ENCODE data around the gene NOL3. TPM values are rescaled to one million over a fixed set of nuclear protein-coding genes. Genes with fewer than 3 reads are reported as not detected.

NOL3 gene
- total RNA-seq, 1 donor from 2014 or later = 110 TPM

DNA sequence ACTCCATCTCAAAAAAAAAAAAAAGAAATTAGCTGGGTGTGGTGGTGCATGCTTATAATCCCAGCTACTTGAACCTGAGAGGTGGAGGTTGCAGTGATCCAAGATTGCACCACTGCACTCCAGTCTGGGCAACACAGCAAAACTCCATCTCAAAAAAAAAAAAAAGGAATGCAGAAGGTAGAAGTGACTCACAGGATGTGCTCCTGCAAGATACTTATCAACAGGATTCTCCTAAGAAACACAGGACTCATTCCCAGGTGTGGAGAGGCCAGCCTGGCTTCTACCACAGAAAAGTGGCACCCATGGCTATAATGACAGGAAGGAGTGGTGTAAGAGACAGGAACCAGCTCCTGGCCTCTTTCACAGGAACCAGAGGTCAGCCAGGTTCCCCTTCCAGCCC is 42.4 kb downstream of the NOL3 start:
- intact Hi-C loops (cut with micrococcal nuclease) = no loop called here
- TF ChIP-seq, protein P1, sequence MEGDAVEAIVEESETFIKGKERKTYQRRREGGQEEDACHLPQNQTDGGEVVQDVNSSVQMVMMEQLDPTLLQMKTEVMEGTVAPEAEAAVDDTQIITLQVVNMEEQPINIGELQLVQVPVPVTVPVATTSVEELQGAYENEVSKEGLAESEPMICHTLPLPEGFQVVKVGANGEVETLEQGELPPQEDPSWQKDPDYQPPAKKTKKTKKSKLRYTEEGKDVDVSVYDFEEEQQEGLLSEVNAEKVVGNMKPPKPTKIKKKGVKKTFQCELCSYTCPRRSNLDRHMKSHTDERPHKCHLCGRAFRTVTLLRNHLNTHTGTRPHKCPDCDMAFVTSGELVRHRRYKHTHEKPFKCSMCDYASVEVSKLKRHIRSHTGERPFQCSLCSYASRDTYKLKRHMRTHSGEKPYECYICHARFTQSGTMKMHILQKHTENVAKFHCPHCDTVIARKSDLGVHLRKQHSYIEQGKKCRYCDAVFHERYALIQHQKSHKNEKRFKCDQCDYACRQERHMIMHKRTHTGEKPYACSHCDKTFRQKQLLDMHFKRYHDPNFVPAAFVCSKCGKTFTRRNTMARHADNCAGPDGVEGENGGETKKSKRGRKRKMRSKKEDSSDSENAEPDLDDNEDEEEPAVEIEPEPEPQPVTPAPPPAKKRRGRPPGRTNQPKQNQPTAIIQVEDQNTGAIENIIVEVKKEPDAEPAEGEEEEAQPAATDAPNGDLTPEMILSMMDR (IDR thresholded peaks at IDR 0.05; ENCODE audit: borderline replicate concordance) = no peak
- Histone ChIP-seq H3K4me3 (no peak overlapping the region), H3K36me3 (no peaks in the 10 kb centered on the region), H3K27ac (replicated peaks) (no peak overlapping the region), H3K27me3 (ENCODE audit: low read depth) (no peaks in the 10 kb centered on the region), H3K9me3 (replicated peaks) (no peaks in the 10 kb centered on the region), H3K4me1 (peaks cover 41% of the 10 kb centered on the region)
- no peak for DNase-seq

DNA sequence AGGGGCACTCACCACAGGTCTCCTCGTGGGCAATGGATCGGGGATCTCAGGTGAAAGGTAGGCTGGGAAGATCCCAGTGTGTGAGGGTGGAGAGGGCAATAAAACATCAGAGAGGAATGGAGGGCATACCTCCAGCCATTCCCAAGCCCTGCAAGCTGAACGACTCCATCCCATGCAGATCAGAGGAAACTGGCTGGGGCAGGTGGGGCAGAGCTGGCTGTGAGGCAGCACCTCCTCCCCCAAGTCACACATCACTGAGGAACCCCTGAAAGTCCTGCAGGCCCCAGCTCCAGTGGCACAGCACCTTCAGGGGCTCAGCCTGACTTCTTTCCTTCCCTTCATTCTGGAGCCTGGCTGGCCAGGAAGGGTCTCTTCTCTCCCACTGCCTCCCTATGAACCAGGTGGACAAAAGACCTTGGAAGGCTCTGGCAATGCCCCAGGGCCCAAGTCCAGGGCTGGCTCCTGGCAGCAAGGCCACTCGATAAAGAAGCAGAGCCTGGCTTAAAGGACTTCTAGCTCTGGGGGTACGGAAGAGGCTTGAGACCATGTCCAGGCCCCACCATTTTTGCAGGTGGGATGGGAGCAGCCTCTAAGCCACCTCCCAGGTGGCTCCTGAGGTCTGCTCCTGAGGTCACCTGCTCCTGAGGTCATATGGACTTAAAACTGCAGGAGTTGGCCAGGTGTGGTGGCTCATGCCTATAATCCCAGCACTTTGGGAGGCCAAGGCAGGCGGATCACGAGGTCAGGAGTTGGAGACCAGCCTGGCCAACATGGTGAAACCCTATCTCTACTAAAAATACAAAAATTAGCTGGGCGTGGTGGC is 43.1 kb downstream of the NOL3 start:
- Histone ChIP-seq H3K27me3 (ENCODE audit: low read depth) (no peaks in the 10 kb centered on the region), H3K4me1 (peaks cover 46% of the 10 kb centered on the region), H3K9me3 (replicated peaks) (no peaks in the 10 kb centered on the region), H3K36me3 (no peaks in the 10 kb centered on the region), H3K4me3 (no peak overlapping the region), H3K27ac (replicated peaks) (no peak overlapping the region)
- TF ChIP-seq, protein P1 (IDR thresholded peaks at IDR 0.05; ENCODE audit: borderline replicate concordance) = no peak
- DNase-seq = no peak
- intact Hi-C loops (cut with micrococcal nuclease) = no loop called here

DNA sequence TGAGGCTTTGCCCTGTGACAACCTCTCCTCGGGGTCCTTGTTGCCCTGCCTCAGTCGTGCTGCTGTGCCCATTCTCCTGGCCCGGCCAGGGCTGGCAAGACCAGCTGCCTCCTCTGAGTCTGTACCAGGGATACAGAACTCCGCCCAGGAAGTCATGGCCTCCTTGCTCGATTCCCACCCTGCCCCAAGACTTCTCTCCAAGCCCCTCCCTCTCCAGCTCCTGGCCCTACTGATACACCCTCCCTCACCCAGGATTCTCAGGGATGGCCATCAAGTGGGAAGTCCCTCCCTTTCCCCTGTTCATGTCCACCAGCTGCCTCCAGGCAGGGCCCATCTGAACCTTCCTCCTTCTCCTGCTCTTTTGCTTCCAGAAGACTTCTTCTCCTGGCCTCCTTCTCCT is 45.4 kb downstream of the NOL3 start:
- Histone ChIP-seq H3K4me3 (no peak overlapping the region), H3K36me3 (no peaks in the 10 kb centered on the region), H3K27ac (replicated peaks) (no peak overlapping the region), H3K27me3 (ENCODE audit: low read depth) (no peaks in the 10 kb centered on the region), H3K9me3 (replicated peaks) (no peaks in the 10 kb centered on the region), H3K4me1 (peaks cover 46% of the 10 kb centered on the region)
- intact Hi-C loops (cut with micrococcal nuclease) = no loop called here
- no peak for DNase-seq
- TF ChIP-seq, protein P1 (IDR thresholded peaks at IDR 0.05; ENCODE audit: borderline replicate concordance) = no peak

DNA sequence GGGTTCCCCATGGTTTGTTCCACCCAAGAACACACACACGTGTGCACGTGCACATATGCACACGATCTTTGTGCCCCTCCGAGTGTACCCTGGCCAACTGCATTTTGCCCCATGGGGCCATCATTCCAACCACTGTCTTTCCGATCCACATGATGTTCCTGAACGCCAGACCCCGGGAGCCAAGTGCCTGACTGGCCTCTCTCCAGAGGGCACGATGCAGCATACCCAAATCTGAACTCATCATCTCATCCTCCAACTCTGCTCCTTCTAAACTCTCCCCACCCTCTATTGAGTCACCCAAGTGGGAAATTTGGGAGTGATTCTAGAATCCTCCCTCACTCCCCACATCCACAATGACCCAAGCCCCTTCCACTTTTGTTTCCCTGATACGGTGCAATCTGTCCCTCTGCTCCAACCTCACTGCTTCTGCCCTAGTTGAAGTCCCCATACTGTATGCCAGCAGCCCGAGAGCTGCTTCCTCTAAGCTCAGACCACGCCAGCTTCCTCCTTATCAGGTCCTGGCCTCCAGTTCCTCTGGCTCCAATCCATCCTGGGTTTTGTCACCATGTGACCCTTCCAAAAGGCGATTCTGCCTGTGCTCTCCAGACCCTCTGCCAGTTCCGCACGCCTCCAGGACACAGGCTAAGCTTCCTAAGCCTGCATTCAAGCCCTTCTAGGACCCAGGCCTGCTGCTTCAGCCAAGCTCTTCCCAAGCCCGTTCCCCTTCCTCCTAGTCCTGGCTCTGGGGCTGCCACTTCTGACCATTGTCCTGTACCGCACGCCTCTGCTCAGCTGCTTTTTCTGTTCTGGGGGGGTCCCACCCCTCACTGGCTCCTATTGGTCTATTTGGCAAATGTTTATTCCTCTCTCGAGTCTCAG is 46.5 kb downstream of the NOL3 start:
- H3K27ac ChIP-seq (replicated peaks) = peak overlapping the region; percentile 84
- no peaks in the 10 kb centered on the region for H3K27me3 ChIP-seq (ENCODE audit: low read depth)
- H3K36me3 ChIP-seq = no peaks in the 10 kb centered on the region
- peak overlapping the region; percentile 32 for H3K4me3 ChIP-seq
- peaks cover 46% of the 10 kb centered on the region for H3K4me1 ChIP-seq
- H3K9me3 ChIP-seq (replicated peaks) = no peaks in the 10 kb centered on the region
- TF ChIP-seq, protein P1 (IDR thresholded peaks at IDR 0.05; ENCODE audit: borderline replicate concordance) = no peak
- intact Hi-C loops (cut with micrococcal nuclease) = no loop called here
- DNase-seq = peak; percentile 68

DNA sequence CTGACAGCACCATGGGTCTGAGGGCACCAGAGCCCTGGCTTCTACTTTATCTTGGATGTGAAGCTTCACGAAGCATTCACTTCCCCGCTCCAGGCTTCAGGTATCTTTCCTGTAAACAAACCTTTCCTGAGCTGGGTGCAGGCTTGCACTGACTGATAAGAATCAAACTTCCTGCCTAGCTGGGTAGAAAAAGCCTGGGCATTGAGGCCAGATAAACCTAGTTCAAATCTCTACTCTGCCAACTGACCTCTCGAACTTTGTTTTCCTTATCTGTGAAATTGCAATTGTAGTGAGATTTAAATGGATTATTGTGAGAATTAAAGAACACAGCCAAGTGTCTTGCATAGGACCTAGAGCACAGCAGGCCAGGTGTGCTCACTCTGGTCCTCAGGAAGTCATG is 53.7 kb downstream of the NOL3 start:
- Histone ChIP-seq H3K36me3 (peaks cover 11% of the 10 kb centered on the region), H3K4me3 (no peak overlapping the region), H3K27ac (replicated peaks) (no peak overlapping the region), H3K27me3 (ENCODE audit: low read depth) (no peaks in the 10 kb centered on the region), H3K4me1 (peaks cover 38% of the 10 kb centered on the region), H3K9me3 (replicated peaks) (no peaks in the 10 kb centered on the region)
- DNase-seq = no peak
- intact Hi-C loops (cut with micrococcal nuclease) = no loop called here
- TF ChIP-seq, protein P1 (IDR thresholded peaks at IDR 0.05; ENCODE audit: borderline replicate concordance) = no peak

Small RNA genes within 50 kb of the gene (microRNA-seq; reads per million reads assigned to microRNA genes)
- gene MIR328 = 139 reads per million, percentile 59 among the genes with 10 or more reads in this experiment

Other genes with a start within 250 kb of the NOL3 start
- gene RRAD, start 245.0 kb upstream of the NOL3 start, total RNA-seq = 135 TPM
- gene CIAO2B, start 236.1 kb upstream of the NOL3 start, total RNA-seq = 127 TPM
- gene CES2, start 235.0 kb upstream of the NOL3 start, total RNA-seq = 88.5 TPM
- gene CES3, start 209.3 kb upstream of the NOL3 start, total RNA-seq = 1.0 TPM
- 11.0 TPM for gene CES4A, start 181.9 kb upstream of the NOL3 start, total RNA-seq
- 25.2 TPM for gene CBFB, start 141.4 kb upstream of the NOL3 start, total RNA-seq
- gene PHAF1, start 60.6 kb upstream of the NOL3 start, total RNA-seq = 10.4 TPM
- gene B3GNT9, start 19.5 kb upstream of the NOL3 start, total RNA-seq = 9.8 TPM
- 9.8 TPM for gene TRADD, start 10.6 kb upstream of the NOL3 start, total RNA-seq
- gene FBXL8, start 10.6 kb upstream of the NOL3 start, total RNA-seq = 9.4 TPM
- gene HSF4, start 5.8 kb upstream of the NOL3 start, total RNA-seq = 70.5 TPM
- gene MATCAP1, start 13.4 kb downstream of the NOL3 start, total RNA-seq = 14.2 TPM
- 3.9 TPM for gene EXOC3L1, start 19.6 kb downstream of the NOL3 start, total RNA-seq
- 35.9 TPM for gene E2F4, start 21.6 kb downstream of the NOL3 start, total RNA-seq
- 0.80 TPM for gene ELMO3, start 28.6 kb downstream of the NOL3 start, total RNA-seq
- gene TMEM208, start 56.6 kb downstream of the NOL3 start, total RNA-seq = 11.5 TPM
- gene FHOD1, start 76.9 kb downstream of the NOL3 start, total RNA-seq = 18.0 TPM
- 1.3 TPM for gene SLC9A5, start 78.4 kb downstream of the NOL3 start, total RNA-seq
- gene PLEKHG4, start 109.0 kb downstream of the NOL3 start, total RNA-seq = 1.1 TPM
- gene KCTD19, start 156.2 kb downstream of the NOL3 start, total RNA-seq = not detected
- gene LRRC36, start 156.3 kb downstream of the NOL3 start, total RNA-seq = not detected
- gene TPPP3, start 223.0 kb downstream of the NOL3 start, total RNA-seq = 15.5 TPM
- 2.9 TPM for gene ZDHHC1, start 245.9 kb downstream of the NOL3 start, total RNA-seq

Data from left ventricle myocardium inferior (tissue), 1 donor.